Lower lobe of right lung (tissue), 2 donors: ENCODE results near the gene RALA. TPM values are rescaled to one million over a fixed set of nuclear protein-coding genes. Genes with fewer than 3 reads are reported as not detected.
A peak's percentile ranks its signal among the peaks of the same experiment; 100 is the strongest.

Experiments used
- ATAC-seq, 2 donors: fragments of 200-7000 bp; cut with Tn5 transposase; one replicate each; pipeline ENCODE4 v1.9.1; 2020 to 2022; ENCODE audit warnings: mild to moderate bottlenecking in 2 of 2, moderate library complexity in 2 of 2
- DNase-seq: peaks from one replicate; pipeline ENCODE4 v3.0.0-alpha.2; 2020
- H3K27ac ChIP-seq: fragments of 200-600 bp; one replicate; pipeline ENCODE4 v1.8.0; 2022
- H3K27me3 ChIP-seq: fragments of 200-600 bp; one replicate; pipeline ENCODE4 v1.8.0; 2022; ENCODE audit warnings: low read depth
- H3K36me3 ChIP-seq: fragments of 200-600 bp; one replicate; pipeline ENCODE4 v1.8.0; 2022; ENCODE audit warnings: mild to moderate bottlenecking
- H3K4me1 ChIP-seq: fragments of 200-600 bp; one replicate; pipeline ENCODE4 v1.8.0; 2022
- H3K4me3 ChIP-seq: fragments of 200-600 bp; one replicate; pipeline ENCODE4 v1.8.0; 2022; ENCODE audit warnings: mild to moderate bottlenecking
- H3K9me3 ChIP-seq: fragments of 200-600 bp; one replicate; pipeline ENCODE4 v1.8.0; 2022
- intact Hi-C: fragments of 100-400 bp; cut with DNase I; formaldehyde crosslinking; loops from one replicate; pipeline ENCODE4 v1.11.0; 2022
- total RNA-seq: library from RNA; stranded (reverse); fragmentation: NEBNext Ultra II Directional; extraction: Animal tissue kit (Norgen Biotek cat#: 25700); gene quantifications from one replicate; pipeline ENCODE4 v1.2.1, GENCODE V29; 2021
- TF ChIP-seq, protein P1 (sequence below): fragments of 200-600 bp; IDR thresholded peaks from one replicate; pipeline ENCODE4 v1.8.0; 2022; ENCODE audit warnings: antibody characterized with exemption, mild to moderate bottlenecking
- donor health status: DM: no; HTN: yes; CAD: no; lungs with severe emphysema.

RALA gene
- total RNA-seq, 1 donor from 2014 or later, result 48.0 TPM

GRCh38 chr7:39712751-39713150, 89.4 kb downstream of the RALA start:
- H3K36me3 ChIP-seq, result peaks cover 5% of the 10 kb centered on the region
- H3K4me1 ChIP-seq, result peaks cover 11% of the 10 kb centered on the region
- no peak overlapping the region for H3K27ac ChIP-seq
- no peaks in the 10 kb centered on the region for H3K27me3 ChIP-seq
- intact Hi-C loops, result no loop called here
- ATAC-seq, result no peak
- TF ChIP-seq, protein P1, sequence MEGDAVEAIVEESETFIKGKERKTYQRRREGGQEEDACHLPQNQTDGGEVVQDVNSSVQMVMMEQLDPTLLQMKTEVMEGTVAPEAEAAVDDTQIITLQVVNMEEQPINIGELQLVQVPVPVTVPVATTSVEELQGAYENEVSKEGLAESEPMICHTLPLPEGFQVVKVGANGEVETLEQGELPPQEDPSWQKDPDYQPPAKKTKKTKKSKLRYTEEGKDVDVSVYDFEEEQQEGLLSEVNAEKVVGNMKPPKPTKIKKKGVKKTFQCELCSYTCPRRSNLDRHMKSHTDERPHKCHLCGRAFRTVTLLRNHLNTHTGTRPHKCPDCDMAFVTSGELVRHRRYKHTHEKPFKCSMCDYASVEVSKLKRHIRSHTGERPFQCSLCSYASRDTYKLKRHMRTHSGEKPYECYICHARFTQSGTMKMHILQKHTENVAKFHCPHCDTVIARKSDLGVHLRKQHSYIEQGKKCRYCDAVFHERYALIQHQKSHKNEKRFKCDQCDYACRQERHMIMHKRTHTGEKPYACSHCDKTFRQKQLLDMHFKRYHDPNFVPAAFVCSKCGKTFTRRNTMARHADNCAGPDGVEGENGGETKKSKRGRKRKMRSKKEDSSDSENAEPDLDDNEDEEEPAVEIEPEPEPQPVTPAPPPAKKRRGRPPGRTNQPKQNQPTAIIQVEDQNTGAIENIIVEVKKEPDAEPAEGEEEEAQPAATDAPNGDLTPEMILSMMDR, result no peak
- H3K9me3 ChIP-seq, result peaks cover 18% of the 10 kb centered on the region
- no peak overlapping the region for H3K4me3 ChIP-seq
- DNase-seq, result no peak

DNA sequence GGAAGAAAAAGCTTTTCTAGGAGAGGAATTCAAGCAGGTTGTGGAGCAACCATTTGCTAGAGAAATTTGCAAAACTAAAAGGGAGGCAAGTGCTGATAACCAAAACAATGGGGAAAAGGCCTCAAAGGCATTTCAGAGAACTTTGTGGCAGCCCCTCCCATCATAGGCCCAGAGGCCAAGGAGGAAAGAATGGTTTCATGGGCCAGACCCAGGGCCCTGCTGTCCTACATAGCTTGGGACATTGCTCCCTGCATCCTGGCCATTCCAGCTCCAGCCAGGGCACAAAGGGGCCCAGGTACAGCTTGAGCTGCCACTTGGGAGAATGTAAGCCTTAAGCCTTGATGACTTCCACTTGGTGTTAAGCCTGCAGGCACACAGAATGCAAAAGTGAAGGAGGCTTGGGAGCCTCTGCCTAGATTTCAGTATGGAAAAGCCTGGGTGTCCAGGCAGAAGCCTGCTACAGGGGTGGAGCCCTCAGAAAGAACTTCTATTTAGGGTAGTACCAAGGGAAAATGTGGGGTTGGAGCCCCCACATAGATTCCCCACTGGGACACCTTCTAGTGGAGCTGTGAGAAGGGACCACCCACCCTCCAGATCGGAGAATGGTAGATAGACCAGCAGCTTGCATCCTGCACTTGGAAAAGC, 91.2 kb downstream of the RALA start:
- ATAC-seq (no peak), DNase-seq (no peak)
- H3K4me3 ChIP-seq, result no peak overlapping the region
- TF ChIP-seq, protein P1, result no peak
- intact Hi-C loops, result no loop called here
- no peaks in the 10 kb centered on the region for H3K36me3 ChIP-seq
- H3K9me3 ChIP-seq, result peaks cover 18% of the 10 kb centered on the region
- no peak overlapping the region for H3K27ac ChIP-seq
- H3K4me1 ChIP-seq, result peaks cover 9% of the 10 kb centered on the region
- no peaks in the 10 kb centered on the region for H3K27me3 ChIP-seq

DNA sequence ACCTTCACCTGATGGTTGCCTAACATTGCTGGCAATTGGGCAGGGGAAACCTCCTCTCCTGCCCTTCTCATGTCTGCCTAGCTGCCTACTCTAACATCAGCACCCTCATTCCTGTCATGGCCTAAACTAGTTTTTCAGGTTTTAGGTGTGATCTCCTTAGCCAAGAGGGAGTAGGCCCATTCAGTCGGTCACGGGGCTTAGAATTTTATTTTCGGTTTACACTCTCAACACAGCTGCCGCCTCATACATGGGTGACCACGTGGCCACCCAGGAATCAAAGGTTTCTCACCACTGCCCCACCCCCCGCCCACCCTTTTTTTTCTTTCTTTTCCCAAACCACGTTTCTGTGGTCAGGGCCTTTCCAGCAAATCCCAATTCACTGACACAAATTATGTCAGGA, 97.2 kb downstream of the RALA start:
- Histone ChIP-seq H3K27ac (no peak overlapping the region), H3K4me3 (no peak overlapping the region), H3K4me1 (peaks cover 4% of the 10 kb centered on the region), H3K27me3 (no peaks in the 10 kb centered on the region), H3K36me3 (no peaks in the 10 kb centered on the region), H3K9me3 (no peaks in the 10 kb centered on the region)
- TF ChIP-seq, protein P1, result no peak
- no peak for DNase-seq
- peak; percentile 95 to 97 for ATAC-seq
- intact Hi-C loops, result no loop called here

DNA sequence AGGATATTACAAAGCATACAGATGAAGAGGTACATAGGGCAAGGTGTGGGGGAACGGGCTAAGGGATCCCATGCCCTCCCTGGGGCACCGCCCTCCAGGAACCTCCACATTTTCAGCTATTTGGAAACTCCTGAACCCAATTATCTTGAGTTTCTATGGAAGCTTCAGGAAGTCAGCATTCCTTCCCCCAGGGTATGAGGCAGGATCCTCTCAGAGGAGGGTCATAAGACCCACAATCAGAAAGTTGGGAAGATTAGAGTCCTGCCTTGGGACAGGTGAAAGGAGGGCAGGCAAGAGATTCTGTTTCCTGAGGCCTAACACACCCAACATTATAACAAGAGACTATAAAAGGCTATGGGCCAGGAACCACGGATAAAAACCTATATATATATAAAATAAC, 98.0 kb downstream of the RALA start:
- Histone ChIP-seq H3K27ac (no peak overlapping the region), H3K4me3 (no peak overlapping the region), H3K4me1 (peaks cover 4% of the 10 kb centered on the region), H3K36me3 (no peaks in the 10 kb centered on the region), H3K9me3 (no peaks in the 10 kb centered on the region), H3K27me3 (no peaks in the 10 kb centered on the region)
- DNase-seq (no peak), ATAC-seq (no peak)
- TF ChIP-seq, protein P1, result no peak
- intact Hi-C loops, result no loop called here

DNA sequence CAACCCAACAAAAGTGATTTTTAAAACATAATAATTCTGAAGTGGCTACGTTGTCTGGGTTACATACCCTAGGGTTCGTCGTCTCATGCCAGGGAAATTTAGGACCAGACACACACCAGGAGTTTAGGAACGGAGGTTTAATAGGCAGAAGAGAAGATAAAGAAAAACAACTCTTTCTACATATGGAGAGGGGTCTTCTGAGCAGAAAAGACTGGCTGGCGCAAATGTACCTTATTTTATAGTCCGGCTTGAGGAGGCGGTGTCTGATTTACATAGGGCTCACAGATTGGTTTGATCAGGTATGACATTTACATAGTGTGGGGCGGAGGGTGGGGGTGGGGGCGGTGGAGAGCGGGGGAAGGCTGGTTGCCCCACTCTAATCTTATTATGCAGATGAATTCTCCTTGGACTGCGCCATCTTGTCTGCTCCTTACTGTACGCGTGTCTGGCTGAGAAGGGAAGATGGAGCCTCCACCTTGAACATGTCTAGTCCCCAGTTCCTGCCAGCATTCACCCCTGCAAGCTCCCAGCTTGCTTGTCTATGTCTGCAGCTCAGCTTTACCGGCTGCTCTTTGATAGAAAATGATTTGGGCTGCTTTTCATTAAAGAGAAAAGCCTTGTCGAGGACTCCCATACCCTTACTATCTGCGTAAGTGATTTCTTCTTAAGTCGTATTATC, 98.7 kb downstream of the RALA start:
- H3K27me3 ChIP-seq, result no peaks in the 10 kb centered on the region
- no peaks in the 10 kb centered on the region for H3K36me3 ChIP-seq
- H3K9me3 ChIP-seq, result no peaks in the 10 kb centered on the region
- TF ChIP-seq, protein P1, result no peak
- no peak overlapping the region for H3K27ac ChIP-seq
- intact Hi-C loops, result no loop called here
- ATAC-seq (no peak), DNase-seq (no peak)
- H3K4me1 ChIP-seq, result peaks cover 4% of the 10 kb centered on the region
- H3K4me3 ChIP-seq, result no peak overlapping the region
